GM12878 (cell line): Measurements from ENCODE around the gene PRICKLE4.

Source experiments
- CHD1 ChIP-seq: IDR thresholded peaks from 2 replicates; pipeline ENCODE4 v1.6.1; 2012; ENCODE audit warnings: low read depth, low read length, improper control_type of control experiment
- EZH2 ChIP-seq: IDR thresholded peaks from 2 replicates; pipeline ENCODE4 v1.6.1; 2012; ENCODE audit warnings: low read depth, mild to moderate bottlenecking, control low read depth, inconsistent platforms, low read length, borderline replicate concordance; ENCODE audit not compliant: control insufficient read depth
- GABPA ChIP-seq: IDR thresholded peaks from 2 replicates; pipeline ENCODE4 v1.6.1; 2014; ENCODE audit warnings: antibody characterized with exemption, low read depth, mild to moderate bottlenecking, inconsistent platforms
- KAT2A ChIP-seq: conservative IDR thresholded peaks from 2 replicates; pipeline ENCODE4 v1.6.1; 2011; ENCODE audit warnings: low read depth, low read length; ENCODE audit not compliant: control insufficient read depth
- MYC ChIP-seq: IDR thresholded peaks from 2 replicates; pipeline ENCODE4 v1.6.1; 2011; ENCODE audit warnings: mild to moderate bottlenecking, low read length, moderate library complexity, inconsistent platforms; ENCODE audit not compliant: insufficient read depth, insufficient replicate concordance, insufficient read length, severe bottlenecking
- NFYB ChIP-seq: IDR thresholded peaks from 2 replicates; pipeline ENCODE4 v1.6.1; 2011; ENCODE audit warnings: low read depth, mild to moderate bottlenecking, low read length, improper control_type of control experiment, moderate library complexity; ENCODE audit not compliant: insufficient read depth
- POLR2A ChIP-seq: IDR thresholded peaks from 2 replicates; pipeline ENCODE4 v1.6.1; 2011; ENCODE audit warnings: low read depth, mild to moderate bottlenecking, low read length
- POLR2AphosphoS5 ChIP-seq: IDR thresholded peaks from 2 replicates; pipeline ENCODE4 v1.6.1; 2011; ENCODE audit warnings: mild to moderate bottlenecking, low read length, inconsistent platforms
- YBX1 ChIP-seq: fragments of 450-650 bp; IDR thresholded peaks from 2 replicates; pipeline ENCODE4 v1.6.1; 2016; ENCODE audit warnings: antibody characterized with exemption
- ZBTB4 ChIP-seq: fragments of 450-650 bp; formaldehyde crosslinking; IDR thresholded peaks from 2 replicates; pipeline ENCODE4 v1.4.0; 2022; ENCODE audit warnings: mild to moderate bottlenecking, moderate library complexity
- TF ChIP-seq, protein P1 (sequence below): fragments of 450-650 bp; formaldehyde crosslinking; IDR thresholded peaks from 2 replicates; pipeline ENCODE4 v1.5.0; 2022; ENCODE audit warnings: mild to moderate bottlenecking, missing genetic modification characterization
- TF ChIP-seq, protein P2 (sequence below): IDR thresholded peaks from 2 replicates; pipeline ENCODE4 v1.6.1; 2011; ENCODE audit warnings: low read depth, mild to moderate bottlenecking, low read length, moderate library complexity, borderline replicate concordance; ENCODE audit errors: extremely low read depth
- TF ChIP-seq, protein P3 (sequence below), 3 experiments: IDR thresholded peaks in 2 of 3; conservative IDR thresholded peaks in 1 of 3; 2 replicates each; pipeline ENCODE4 v1.5.1; 2011; ENCODE audit warnings: low read depth in 3 of 3, low read length in 3 of 3, mild to moderate bottlenecking in 3 of 3, control low read depth in 2 of 3, moderate library complexity in 2 of 3, inconsistent platforms in 1 of 3, mixed read lengths in 1 of 3; ENCODE audit not compliant: control insufficient read depth in 2 of 3, insufficient read depth in 1 of 3; ENCODE audit errors: extremely low read depth in 1 of 3

DNA sequence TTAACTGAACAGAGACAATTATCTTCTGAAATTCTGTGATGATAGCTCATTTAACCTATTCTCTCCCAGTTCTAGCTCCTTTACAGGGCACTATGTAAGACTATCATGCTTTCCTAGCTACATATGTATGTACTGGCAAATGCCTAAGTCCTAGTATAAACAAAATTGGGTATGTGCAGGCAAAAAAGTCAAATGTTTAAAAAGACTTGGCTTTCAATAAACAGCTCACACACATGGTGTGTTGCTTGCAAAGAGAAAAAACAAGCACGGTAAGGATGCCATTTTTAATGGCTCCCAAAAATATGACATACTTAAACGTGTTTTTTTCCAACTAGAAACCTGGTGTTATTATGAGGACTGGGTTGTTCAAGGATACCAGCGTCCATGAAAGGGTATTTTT lies 51.7 kb downstream of the PRICKLE4 start:
- TF ChIP-seq, protein P1, sequence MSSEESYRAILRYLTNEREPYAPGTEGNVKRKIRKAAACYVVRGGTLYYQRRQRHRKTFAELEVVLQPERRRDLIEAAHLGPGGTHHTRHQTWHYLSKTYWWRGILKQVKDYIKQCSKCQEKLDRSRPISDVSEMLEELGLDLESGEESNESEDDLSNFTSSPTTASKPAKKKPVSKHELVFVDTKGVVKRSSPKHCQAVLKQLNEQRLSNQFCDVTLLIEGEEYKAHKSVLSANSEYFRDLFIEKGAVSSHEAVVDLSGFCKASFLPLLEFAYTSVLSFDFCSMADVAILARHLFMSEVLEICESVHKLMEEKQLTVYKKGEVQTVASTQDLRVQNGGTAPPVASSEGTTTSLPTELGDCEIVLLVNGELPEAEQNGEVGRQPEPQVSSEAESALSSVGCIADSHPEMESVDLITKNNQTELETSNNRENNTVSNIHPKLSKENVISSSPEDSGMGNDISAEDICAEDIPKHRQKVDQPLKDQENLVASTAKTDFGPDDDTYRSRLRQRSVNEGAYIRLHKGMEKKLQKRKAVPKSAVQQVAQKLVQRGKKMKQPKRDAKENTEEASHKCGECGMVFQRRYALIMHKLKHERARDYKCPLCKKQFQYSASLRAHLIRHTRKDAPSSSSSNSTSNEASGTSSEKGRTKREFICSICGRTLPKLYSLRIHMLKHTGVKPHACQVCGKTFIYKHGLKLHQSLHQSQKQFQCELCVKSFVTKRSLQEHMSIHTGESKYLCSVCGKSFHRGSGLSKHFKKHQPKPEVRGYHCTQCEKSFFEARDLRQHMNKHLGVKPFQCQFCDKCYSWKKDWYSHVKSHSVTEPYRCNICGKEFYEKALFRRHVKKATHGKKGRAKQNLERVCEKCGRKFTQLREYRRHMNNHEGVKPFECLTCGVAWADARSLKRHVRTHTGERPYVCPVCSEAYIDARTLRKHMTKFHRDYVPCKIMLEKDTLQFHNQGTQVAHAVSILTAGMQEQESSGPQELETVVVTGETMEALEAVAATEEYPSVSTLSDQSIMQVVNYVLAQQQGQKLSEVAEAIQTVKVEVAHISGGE (CRISPR knock-in tag), result no peak
- TF ChIP-seq POLR2A (no peak), KAT2A (no peak), MYC (no peak), CHD1 (no peak), POLR2AphosphoS5 (no peak), YBX1 (no peak), EZH2 (no peak), NFYB (no peak), ZBTB4 (CRISPR knock-in tag) (no peak), GABPA (no peak)
- TF ChIP-seq, protein P2, sequence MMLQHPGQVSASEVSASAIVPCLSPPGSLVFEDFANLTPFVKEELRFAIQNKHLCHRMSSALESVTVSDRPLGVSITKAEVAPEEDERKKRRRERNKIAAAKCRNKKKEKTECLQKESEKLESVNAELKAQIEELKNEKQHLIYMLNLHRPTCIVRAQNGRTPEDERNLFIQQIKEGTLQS, result no peak
- TF ChIP-seq, protein P3, sequence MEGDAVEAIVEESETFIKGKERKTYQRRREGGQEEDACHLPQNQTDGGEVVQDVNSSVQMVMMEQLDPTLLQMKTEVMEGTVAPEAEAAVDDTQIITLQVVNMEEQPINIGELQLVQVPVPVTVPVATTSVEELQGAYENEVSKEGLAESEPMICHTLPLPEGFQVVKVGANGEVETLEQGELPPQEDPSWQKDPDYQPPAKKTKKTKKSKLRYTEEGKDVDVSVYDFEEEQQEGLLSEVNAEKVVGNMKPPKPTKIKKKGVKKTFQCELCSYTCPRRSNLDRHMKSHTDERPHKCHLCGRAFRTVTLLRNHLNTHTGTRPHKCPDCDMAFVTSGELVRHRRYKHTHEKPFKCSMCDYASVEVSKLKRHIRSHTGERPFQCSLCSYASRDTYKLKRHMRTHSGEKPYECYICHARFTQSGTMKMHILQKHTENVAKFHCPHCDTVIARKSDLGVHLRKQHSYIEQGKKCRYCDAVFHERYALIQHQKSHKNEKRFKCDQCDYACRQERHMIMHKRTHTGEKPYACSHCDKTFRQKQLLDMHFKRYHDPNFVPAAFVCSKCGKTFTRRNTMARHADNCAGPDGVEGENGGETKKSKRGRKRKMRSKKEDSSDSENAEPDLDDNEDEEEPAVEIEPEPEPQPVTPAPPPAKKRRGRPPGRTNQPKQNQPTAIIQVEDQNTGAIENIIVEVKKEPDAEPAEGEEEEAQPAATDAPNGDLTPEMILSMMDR (IDR thresholded peaks at IDR 0.05 in 2 of 3, conservative IDR thresholded peaks at IDR 0.05 in 1 of 3; ENCODE audit: control insufficient read depth in 2 of 3, extremely low read depth in 1 of 3, insufficient read depth in 1 of 3, low read depth in 3 of 3, low read length in 3 of 3), result no peak
